Neuronal stem cell (in vitro differentiated cells): Measurements from ENCODE around the gene ADRA2C.

Source experiments
- DNase-seq: peaks from one replicate; pipeline ENCODE4 v3.0.0-alpha.2; 2013; ENCODE audit warnings: low spot score
- H2AFZ ChIP-seq: one replicate; pipeline ENCODE4 v1.6.1; 2013; ENCODE audit warnings: mild to moderate bottlenecking, low read length, inconsistent platforms
- H2AK5ac ChIP-seq: 2 replicates; pipeline ENCODE4 v1.6.1; 2013; ENCODE audit warnings: low read depth, mild to moderate bottlenecking, inconsistent platforms, low read length, moderate library complexity, mixed read lengths
- H2BK120ac ChIP-seq: 2 replicates; pipeline ENCODE4 v1.6.1; 2013; ENCODE audit warnings: low read depth, mild to moderate bottlenecking, inconsistent platforms, low read length, moderate library complexity, mixed read lengths
- H2BK12ac ChIP-seq: one replicate; pipeline ENCODE4 v1.6.1; 2013; ENCODE audit warnings: low read length, inconsistent platforms
- H2BK15ac ChIP-seq: 2 replicates; pipeline ENCODE4 v1.6.1; 2013; ENCODE audit warnings: mild to moderate bottlenecking, low read length, inconsistent platforms, mixed read lengths
- H2BK5ac ChIP-seq: one replicate; pipeline ENCODE4 v1.6.1; 2013; ENCODE audit warnings: inconsistent platforms, mild to moderate bottlenecking, low read length, moderate library complexity
- H3K14ac ChIP-seq: one replicate; pipeline ENCODE4 v1.6.1; 2013; ENCODE audit warnings: low read length, inconsistent platforms
- H3K18ac ChIP-seq: 2 replicates; pipeline ENCODE4 v1.6.1; 2013; ENCODE audit warnings: low read length, inconsistent platforms
- H3K23ac ChIP-seq: 2 replicates; pipeline ENCODE4 v1.6.1; 2013; ENCODE audit warnings: low read depth, mild to moderate bottlenecking, mixed read lengths, low read length, inconsistent platforms; ENCODE audit not compliant: poor library complexity
- H3K27ac ChIP-seq: replicated peaks from 3 replicates; pipeline ENCODE4 v1.5.1; 2013; ENCODE audit warnings: low read length, inconsistent platforms
- H3K27me3 ChIP-seq, 3 experiments: 2 replicates each; pipeline ENCODE4 v1.6.1; 2013; ENCODE audit warnings: low read length in 3 of 3, mild to moderate bottlenecking in 2 of 3, inconsistent platforms in 1 of 3, low read depth in 1 of 3, mixed read lengths in 1 of 3, moderate library complexity in 1 of 3; ENCODE audit not compliant: control insufficient read depth in 3 of 3, insufficient read depth in 3 of 3
- H3K36me3 ChIP-seq, 2 donors: replicated peaks in 1 of 2; 2 replicates each; pipeline ENCODE4 v1.6.1; 2013; ENCODE audit warnings: low read length in 2 of 2; ENCODE audit not compliant: control insufficient read depth in 2 of 2, insufficient read depth in 2 of 2
- H3K4ac ChIP-seq: 2 replicates; pipeline ENCODE4 v1.6.1; 2013; ENCODE audit warnings: inconsistent platforms, mild to moderate bottlenecking, low read length, moderate library complexity
- H3K4me1 ChIP-seq, 2 donors: 1 replicate in 1 of 2; 2 replicates in 1 of 2; pipeline ENCODE4 v1.6.1; 2013; ENCODE audit warnings: low read length in 2 of 2, low read depth in 1 of 2; ENCODE audit not compliant: control insufficient read depth in 2 of 2, insufficient read depth in 1 of 2
- H3K4me2 ChIP-seq: one replicate; pipeline ENCODE4 v1.6.1; 2013; ENCODE audit warnings: mild to moderate bottlenecking, low read length, inconsistent platforms; ENCODE audit not compliant: insufficient read depth, poor library complexity, severe bottlenecking
- H3K4me3 ChIP-seq, 2 donors: 2 replicates each; pipeline ENCODE4 v1.5.1; 2013; ENCODE audit warnings: low read length in 2 of 2, mild to moderate bottlenecking in 2 of 2, inconsistent platforms in 1 of 2, moderate library complexity in 1 of 2
- H3K79me1 ChIP-seq: one replicate; pipeline ENCODE4 v1.6.1; 2013; ENCODE audit warnings: low read depth, mild to moderate bottlenecking, inconsistent platforms, low read length, moderate library complexity
- H3K9ac ChIP-seq: one replicate; pipeline ENCODE4 v1.6.1; 2013; ENCODE audit warnings: mild to moderate bottlenecking, low read depth, low read length, inconsistent platforms; ENCODE audit not compliant: poor library complexity
- H3K9me3 ChIP-seq, 2 donors: replicated peaks in 1 of 2; 2 replicates each; pipeline versions ENCODE3 to v1.6.1; 2013; ENCODE audit warnings: low read length in 2 of 2, mild to moderate bottlenecking in 2 of 2, inconsistent platforms in 1 of 2, low read depth in 1 of 2, mixed read lengths in 1 of 2, moderate library complexity in 1 of 2; ENCODE audit not compliant: control insufficient read depth in 2 of 2, insufficient read depth in 1 of 2
- H4K8ac ChIP-seq: one replicate; pipeline ENCODE4 v1.6.1; 2013; ENCODE audit warnings: low read depth, mild to moderate bottlenecking, inconsistent platforms, low read length, moderate library complexity
- H4K91ac ChIP-seq: one replicate; pipeline ENCODE4 v1.6.1; 2013; ENCODE audit warnings: low read length, low read depth, mild to moderate bottlenecking, inconsistent platforms; ENCODE audit not compliant: poor library complexity
- WGBS, 2 donors: extraction: QIAGEN DNeasy Blood & Tissue Kit; methylation state at CpG; one replicate each; pipeline ENCODE4 v1.1.7; 2013; ENCODE audit warnings: missing lambda C conversion rate in 2 of 2, mixed read lengths in 1 of 2; ENCODE audit not compliant: insufficient read length in 2 of 2, insufficient replicate concordance in 1 of 2; ENCODE audit errors: extremely low coverage in 2 of 2; 5-methylcytosine and 5-hydroxymethylcytosine counted together

The ADRA2C gene

GRCh38 chr4:3796960-3797359 is 30.8 kb downstream of the ADRA2C start:
- no peak overlapping the region for H2BK15ac ChIP-seq
- H2AFZ ChIP-seq = no peak overlapping the region
- no peak overlapping the region for H3K27ac ChIP-seq
- WGBS, 2 donors = no CpG with 5 or more reads among the region's 2 CpGs
- H3K9me3 ChIP-seq = peaks cover 0 to 4% of the 10 kb centered on the region in 2 donors
- no peak overlapping the region for H2BK12ac ChIP-seq
- H3K4me3 ChIP-seq = no peak overlapping the region
- peaks cover 0 to 4% of the 10 kb centered on the region in 2 donors for H3K4me1 ChIP-seq
- DNase-seq = no peak
- no peak overlapping the region for H3K23ac ChIP-seq
- no peak overlapping the region for H3K9ac ChIP-seq
- H4K8ac ChIP-seq = no peak overlapping the region
- H3K14ac ChIP-seq = no peak overlapping the region
- H3K27me3 ChIP-seq = peaks cover 0 to 22% (median 0%) of the 10 kb centered on the region in 3 experiments
- no peak overlapping the region for H2BK5ac ChIP-seq
- no peaks in the 10 kb centered on the region for H3K36me3 ChIP-seq
- H2AK5ac ChIP-seq = no peak overlapping the region
- H4K91ac ChIP-seq = no peak overlapping the region
- H3K18ac ChIP-seq = no peak overlapping the region
- no peak overlapping the region for H3K4me2 ChIP-seq
- no peak overlapping the region for H3K4ac ChIP-seq
- no peak overlapping the region for H2BK120ac ChIP-seq
- H3K79me1 ChIP-seq = no peaks in the 10 kb centered on the region

- Histone ChIP-seq H3K4ac (no peak overlapping the region), H3K4me1 (peaks cover 0 to 15% of the 10 kb centered on the region in 2 donors), H2BK5ac (no peak overlapping the region), H3K36me3 (no peaks in the 10 kb centered on the region), H3K23ac (no peak overlapping the region), H3K27ac (no peak overlapping the region), H2AFZ (no peak overlapping the region), H4K8ac (no peak overlapping the region), H3K9ac (no peak overlapping the region), H3K4me2 (no peak overlapping the region), H3K18ac (peak overlapping the region; percentile 25), H3K27me3 (peaks cover 0 to 22% (median 0%) of the 10 kb centered on the region in 3 experiments), H2BK120ac (no peak overlapping the region), H3K9me3 (peaks cover 0 to 4% of the 10 kb centered on the region in 2 donors), H2BK15ac (no peak overlapping the region), H2BK12ac (no peak overlapping the region), H4K91ac (no peak overlapping the region), H3K4me3 (peak overlapping the region in 1 of 2 donors; percentile 29), H3K14ac (no peak overlapping the region), H2AK5ac (no peak overlapping the region), H3K79me1 (no peaks in the 10 kb centered on the region)
- no peak for DNase-seq
- WGBS, 2 donors = no CpG with 5 or more reads among the region's 28 CpGs
These were observed 31.9 kb downstream of the ADRA2C start for GRCh38 chr4:3797831-3798790.

GRCh38 chr4:3799496-3799895 is 33.3 kb downstream of the ADRA2C start:
- H3K36me3 ChIP-seq = no peaks in the 10 kb centered on the region
- peaks cover 0 to 4% of the 10 kb centered on the region in 2 donors for H3K9me3 ChIP-seq
- peak overlapping the region; percentile 77 for H3K23ac ChIP-seq
- no peaks in the 10 kb centered on the region for H3K79me1 ChIP-seq
- peak overlapping the region; percentile 36 for H3K18ac ChIP-seq
- H3K4ac ChIP-seq = no peak overlapping the region
- peak overlapping the region; percentile 36 for H2AK5ac ChIP-seq
- peak overlapping the region; percentile 56 for H2BK15ac ChIP-seq
- no CpG with 5 or more reads among the region's 13 CpGs for WGBS, 2 donors
- peaks cover 3 to 21% of the 10 kb centered on the region in 2 donors for H3K4me1 ChIP-seq
- H2BK5ac ChIP-seq = no peak overlapping the region
- peaks cover 0 to 22% (median 0%) of the 10 kb centered on the region in 3 experiments for H3K27me3 ChIP-seq
- H2BK120ac ChIP-seq = no peak overlapping the region
- H3K4me3 ChIP-seq = peak overlapping the region in 1 of 2 donors; percentile 5
- no peak overlapping the region for H4K8ac ChIP-seq
- H2BK12ac ChIP-seq = no peak overlapping the region
- no peak overlapping the region for H4K91ac ChIP-seq
- H3K14ac ChIP-seq = no peak overlapping the region
- no peak overlapping the region for H3K4me2 ChIP-seq
- no peak for DNase-seq
- H3K27ac ChIP-seq = no peak overlapping the region
- no peak overlapping the region for H2AFZ ChIP-seq
- H3K9ac ChIP-seq = no peak overlapping the region

- Histone ChIP-seq H4K8ac (no peak overlapping the region), H3K23ac (no peak overlapping the region), H2BK5ac (no peak overlapping the region), H3K79me1 (no peaks in the 10 kb centered on the region), H2BK12ac (no peak overlapping the region), H3K14ac (no peak overlapping the region), H4K91ac (no peak overlapping the region), H2AK5ac (no peak overlapping the region), H3K18ac (no peak overlapping the region), H2AFZ (no peak overlapping the region), H2BK120ac (no peak overlapping the region), H3K4ac (no peak overlapping the region), H3K27ac (no peak overlapping the region), H3K36me3 (no peaks in the 10 kb centered on the region), H3K9ac (no peak overlapping the region), H2BK15ac (no peak overlapping the region), H3K4me3 (no peak overlapping the region), H3K4me2 (no peak overlapping the region), H3K27me3 (peaks cover 0 to 22% (median 0%) of the 10 kb centered on the region in 3 experiments), H3K4me1 (peaks cover 3 to 21% of the 10 kb centered on the region in 2 donors), H3K9me3 (peaks cover 3 to 4% of the 10 kb centered on the region in 2 donors)
- DNase-seq = no peak
- WGBS, 2 donors = no CpG with 5 or more reads among the region's 12 CpGs
These were observed 34.2 kb downstream of the ADRA2C start for GRCh38 chr4:3800351-3800750.
